Gastrocnemius medialis (tissue), 4 donors: ENCODE measurements around the gene KCTD12. TPM values are rescaled to one million over a fixed set of nuclear protein-coding genes. Genes with fewer than 3 reads are reported as not detected.

Source experiments
- ATAC-seq, 2 donors: fragments of 150-250 bp; one replicate each; pipeline ENCODE4 v1.9.1; 2016
- DNase-seq, 2 donors: peaks; one replicate each; pipeline ENCODE4 v3.0.0-alpha.2; 2019
- H3K27ac ChIP-seq, 4 donors: fragments of 200-600 bp; sonication (generic); 1 replicate in 1 of 4; 2 replicates in 3 of 4; pipeline ENCODE4 v1.5.1; 2016 to 2018; ENCODE audit warnings: mild to moderate bottlenecking in 2 of 4, moderate library complexity in 1 of 4
- H3K27me3 ChIP-seq, 3 donors: fragments of 200-600 bp; sonication (generic) in 2 of 3; 1 replicate in 1 of 3; 2 replicates in 2 of 3; pipeline versions ENCODE4 v1.5.1 to v1.6.0; 2016 to 2019; ENCODE audit warnings: mild to moderate bottlenecking in 1 of 3, moderate library complexity in 1 of 3
- H3K36me3 ChIP-seq, 2 donors: fragments of 200-600 bp; sonication (generic) in 1 of 2; one replicate each; pipeline ENCODE4 v1.5.1; 2017 to 2018
- H3K4me1 ChIP-seq, 2 donors: fragments of 200-600 bp; sonication (generic) in 1 of 2; one replicate each; pipeline ENCODE4 v1.5.1; 2016 to 2017; ENCODE audit warnings: mild to moderate bottlenecking in 2 of 2
- H3K4me3 ChIP-seq, 4 donors: fragments of 200-600 bp; sonication (generic) in 3 of 4; 1 replicate in 1 of 4; 2 replicates in 3 of 4; pipeline ENCODE4 v1.5.1; 2016 to 2019; ENCODE audit warnings: mild to moderate bottlenecking in 2 of 4
- H3K9me3 ChIP-seq, 3 donors: fragments of 200-600 bp; sonication (generic) in 2 of 3; 1 replicate in 1 of 3; 2 replicates in 2 of 3; pipeline ENCODE4 v1.5.1; 2016 to 2019
- CTCF ChIP-seq, 5 experiments: fragments of 450-650 bp in 3 of 5; fragments of 200-600 bp in 2 of 5; sonication (generic) in 2 of 5; IDR thresholded peaks in 4 of 5; conservative IDR thresholded peaks in 1 of 5; 1 replicate in 4 of 5; 2 replicates in 1 of 5; pipeline ENCODE4 v1.5.1; 2016 to 2019; ENCODE audit warnings: antibody characterized with exemption in 5 of 5, mild to moderate bottlenecking in 3 of 5, moderate library complexity in 3 of 5
- POLR2A ChIP-seq, 2 donors: fragments of 450-650 bp; IDR thresholded peaks; one replicate each; pipeline ENCODE4 v1.6.1; 2017; ENCODE audit warnings: antibody characterized with exemption in 2 of 2, mild to moderate bottlenecking in 2 of 2, moderate library complexity in 2 of 2
- in situ Hi-C, 4 donors: fragments of 200-750 bp; cut with MboI; loops; one replicate each; pipeline versions ENCODE4 v1.15.0 to v1.8.0; 2017; ENCODE audit warnings: low sequenced_read_pairs in 4 of 4
- intact Hi-C: fragments of 100-400 bp; cut with DNase I; formaldehyde crosslinking; loops from one replicate; pipeline ENCODE4 v1.15.1; 2023; ENCODE audit warnings: low total_unique reads
- total RNA-seq, 4 donors: library from RNA; depleted of rRNA; stranded (reverse); fragments of >200 nt; gene quantifications; one replicate each; pipeline versions ENCODE4 v1.1.0 to v1.2.3, GENCODE V29; 2016

Gene KCTD12
- total RNA-seq, 4 donors from 2014 or later = 17.3 to 35.9 (median 27.1) TPM

GRCh38 chr13:76871432-76871831 is 14.8 kb downstream of the KCTD12 start:
- ATAC-seq = no peak
- no peak overlapping the region for H3K27ac ChIP-seq

GRCh38 chr13:76868371-76868770 is 17.8 kb downstream of the KCTD12 start:
- Histone ChIP-seq H3K9me3 (no peaks in the 10 kb centered on the region), H3K4me1 (peaks cover 0 to 16% of the 10 kb centered on the region in 2 donors), H3K27ac (no peak overlapping the region), H3K36me3 (no peaks in the 10 kb centered on the region), H3K27me3 (no peaks in the 10 kb centered on the region), H3K4me3 (no peak overlapping the region)
- DNase-seq (no peak), ATAC-seq (no peak)
- in situ Hi-C loops = no loop called here
- TF ChIP-seq CTCF (IDR thresholded peaks at IDR 0.05 in 4 of 5, conservative IDR thresholded peaks at IDR 0.05 in 1 of 5) (no peak), POLR2A (IDR thresholded peaks at IDR 0.05) (no peak)
- intact Hi-C loops = no loop called here

More at GRCh38 chr13:76871432-76871831, 14.8 kb downstream of the KCTD12 start:
- in situ Hi-C loops (no loop called here), intact Hi-C loops (no loop called here)
- DNase-seq = no peak
- Histone ChIP-seq H3K36me3 (no peaks in the 10 kb centered on the region), H3K4me1 (no peaks in the 10 kb centered on the region), H3K9me3 (no peaks in the 10 kb centered on the region), H3K27me3 (peaks cover 0 to 8% (median 0%) of the 10 kb centered on the region in 3 donors), H3K4me3 (no peak overlapping the region)
- no peak for TF ChIP-seq POLR2A (IDR thresholded peaks at IDR 0.05)

GRCh38 chr13:76865996-76866503 is 20.2 kb downstream of the KCTD12 start:
- Histone ChIP-seq H3K4me1 (peaks cover 0 to 16% of the 10 kb centered on the region in 2 donors), H3K27me3 (no peaks in the 10 kb centered on the region), H3K4me3 (no peak overlapping the region), H3K36me3 (no peaks in the 10 kb centered on the region), H3K27ac (no peak overlapping the region), H3K9me3 (no peaks in the 10 kb centered on the region)
- TF ChIP-seq POLR2A (IDR thresholded peaks at IDR 0.05) (no peak), CTCF (IDR thresholded peaks at IDR 0.05 in 4 of 5, conservative IDR thresholded peaks at IDR 0.05 in 1 of 5) (no peak)
- no peak for DNase-seq
- intact Hi-C loops (no loop called here), in situ Hi-C loops (no loop called here)
- no peak for ATAC-seq

GRCh38 chr13:76865109-76865508 is 21.1 kb downstream of the KCTD12 start:
- Histone ChIP-seq H3K9me3 (no peaks in the 10 kb centered on the region), H3K4me3 (no peak overlapping the region), H3K36me3 (no peaks in the 10 kb centered on the region), H3K27me3 (no peaks in the 10 kb centered on the region), H3K4me1 (peaks cover 0 to 16% of the 10 kb centered on the region in 2 donors), H3K27ac (no peak overlapping the region)
- in situ Hi-C loops (no loop called here), intact Hi-C loops (no loop called here)
- no peak for ATAC-seq
- no peak for DNase-seq
- TF ChIP-seq POLR2A (IDR thresholded peaks at IDR 0.05) = no peak
- TF ChIP-seq CTCF (IDR thresholded peaks at IDR 0.05 in 4 of 5, conservative IDR thresholded peaks at IDR 0.05 in 1 of 5) = no peak

- Histone ChIP-seq H3K36me3 (no peaks in the 10 kb centered on the region), H3K4me3 (no peak overlapping the region), H3K4me1 (peaks cover 0 to 16% of the 10 kb centered on the region in 2 donors), H3K9me3 (no peaks in the 10 kb centered on the region), H3K27me3 (no peaks in the 10 kb centered on the region), H3K27ac (no peak overlapping the region)
- in situ Hi-C loops = no loop called here
- intact Hi-C loops = no loop called here
- ATAC-seq = no peak
- no peak for DNase-seq
- TF ChIP-seq CTCF (IDR thresholded peaks at IDR 0.05 in 4 of 5, conservative IDR thresholded peaks at IDR 0.05 in 1 of 5) (no peak), POLR2A (IDR thresholded peaks at IDR 0.05) (no peak)
Measured at GRCh38 chr13:76864259-76864658, 21.9 kb downstream of the KCTD12 start.
